H9 (cell line): ENCODE data around the gene NLRX1. TPM values are rescaled to one million over a fixed set of nuclear protein-coding genes. Genes with fewer than 3 reads are reported as not detected.
A peak's percentile ranks its signal among the peaks of the same experiment; 100 is the strongest.

Experiments used
- DNase-seq: peaks from one replicate; pipeline ENCODE4 v3.0.0-alpha.2; 2017
- H2AFZ ChIP-seq: one replicate; pipeline ENCODE4 v1.6.1; 2013; ENCODE audit warnings: mild to moderate bottlenecking, low read length, control low read depth, moderate library complexity
- H2AK5ac ChIP-seq: 2 replicates; pipeline ENCODE4 v1.6.1; 2013; ENCODE audit warnings: low read length, control low read depth, mixed read lengths; ENCODE audit not compliant: insufficient read length
- H2BK120ac ChIP-seq: one replicate; pipeline ENCODE4 v1.6.1; 2013; ENCODE audit warnings: low read depth, mild to moderate bottlenecking, low read length, control low read depth, inconsistent platforms; ENCODE audit not compliant: poor library complexity, severe bottlenecking
- H2BK12ac ChIP-seq: 2 replicates; pipeline ENCODE4 v1.6.1; 2013; ENCODE audit warnings: low read length, control low read depth, mixed read lengths, low read depth; ENCODE audit not compliant: insufficient read length
- H2BK15ac ChIP-seq: 2 replicates; pipeline ENCODE4 v1.6.1; 2013; ENCODE audit warnings: low read depth, low read length, control low read depth
- H2BK20ac ChIP-seq: one replicate; pipeline ENCODE4 v1.6.1; 2013; ENCODE audit warnings: low read depth, mild to moderate bottlenecking, low read length, control low read depth, inconsistent platforms; ENCODE audit not compliant: poor library complexity, severe bottlenecking
- H2BK5ac ChIP-seq: 2 replicates; pipeline ENCODE4 v1.6.1; 2013; ENCODE audit warnings: low read length, control low read depth, mixed read lengths; ENCODE audit not compliant: insufficient read length
- H3K14ac ChIP-seq: 2 replicates; pipeline ENCODE4 v1.6.1; 2013; ENCODE audit warnings: low read length, control low read depth; ENCODE audit not compliant: insufficient read depth
- H3K18ac ChIP-seq: 2 replicates; pipeline ENCODE4 v1.6.1; 2013; ENCODE audit warnings: low read depth, mild to moderate bottlenecking, mixed read lengths, low read length, control low read depth; ENCODE audit not compliant: insufficient read length
- H3K23ac ChIP-seq: 2 replicates; pipeline ENCODE4 v1.6.1; 2013; ENCODE audit warnings: low read length, control low read depth, mixed read lengths, low read depth; ENCODE audit not compliant: insufficient read length
- H3K23me2 ChIP-seq: 2 replicates; pipeline ENCODE4 v1.6.1; 2013; ENCODE audit warnings: low read depth, mild to moderate bottlenecking, mixed read lengths, low read length, control low read depth; ENCODE audit not compliant: insufficient read length, poor library complexity, severe bottlenecking
- H3K27ac ChIP-seq: 2 replicates; pipeline ENCODE4 v1.5.1; 2013; ENCODE audit warnings: low read length, control low read depth, mixed read lengths, low read depth; ENCODE audit not compliant: insufficient read length
- H3K27me3 ChIP-seq: 2 replicates; pipeline ENCODE4 v1.6.1; 2013; ENCODE audit warnings: low read length, control low read depth, inconsistent platforms; ENCODE audit not compliant: insufficient read depth
- H3K4ac ChIP-seq: 2 replicates; pipeline ENCODE4 v1.6.1; 2013; ENCODE audit warnings: low read depth, mild to moderate bottlenecking, control low read depth, inconsistent platforms, low read length, moderate library complexity
- H3K4me1 ChIP-seq: 2 replicates; pipeline ENCODE4 v1.6.1; 2013; ENCODE audit warnings: low read length, control low read depth, inconsistent platforms; ENCODE audit not compliant: insufficient read depth
- H3K4me2 ChIP-seq: 2 replicates; pipeline ENCODE4 v1.6.1; 2013; ENCODE audit warnings: low read length, control low read depth, mixed read lengths; ENCODE audit not compliant: insufficient read length, insufficient read depth
- H3K56ac ChIP-seq: 2 replicates; pipeline ENCODE4 v1.6.1; 2013; ENCODE audit warnings: low read depth, mild to moderate bottlenecking, mixed read lengths, low read length, control low read depth; ENCODE audit not compliant: insufficient read length
- H3K79me1 ChIP-seq: 2 replicates; pipeline ENCODE4 v1.6.1; 2013; ENCODE audit warnings: low read depth, mild to moderate bottlenecking, moderate library complexity, low read length, control low read depth, inconsistent platforms; ENCODE audit not compliant: insufficient read depth, poor library complexity, severe bottlenecking
- H3K79me2 ChIP-seq: 2 replicates; pipeline ENCODE4 v1.6.1; 2013; ENCODE audit warnings: low read length, control low read depth, inconsistent platforms; ENCODE audit not compliant: insufficient read depth
- H3K9ac ChIP-seq: 2 replicates; pipeline ENCODE4 v1.6.1; 2013; ENCODE audit warnings: low read length, control low read depth, mixed read lengths; ENCODE audit not compliant: insufficient read length; ENCODE audit errors: extremely low read depth
- H3K9me3 ChIP-seq: one replicate; pipeline ENCODE4 v1.6.1; 2013; ENCODE audit warnings: low read depth, low read length, inconsistent platforms; ENCODE audit not compliant: control insufficient read depth
- H3T11ph ChIP-seq: one replicate; pipeline ENCODE4 v1.6.1; 2013; ENCODE audit warnings: mild to moderate bottlenecking, low read length, control low read depth, inconsistent platforms
- H4K20me1 ChIP-seq: one replicate; pipeline ENCODE4 v1.6.1; 2013; ENCODE audit not compliant: control insufficient read depth, insufficient read length, insufficient read depth
- H4K5ac ChIP-seq: 2 replicates; pipeline ENCODE4 v1.6.1; 2013; ENCODE audit warnings: low read depth, mild to moderate bottlenecking, mixed read lengths, low read length, control low read depth; ENCODE audit not compliant: insufficient read length
- H4K8ac ChIP-seq: replicated peaks from 2 replicates; pipeline ENCODE4 v1.6.1; 2013; ENCODE audit warnings: low read length, control low read depth, mixed read lengths, low read depth; ENCODE audit not compliant: insufficient read length
- H4K91ac ChIP-seq: 2 replicates; pipeline ENCODE4 v1.6.1; 2013; ENCODE audit warnings: low read depth, mild to moderate bottlenecking, moderate library complexity, mixed read lengths, low read length, control low read depth; ENCODE audit not compliant: insufficient read length
- H3K27ac Mint-ChIP-seq, 3 experiments: 2 replicates in 2 of 3; 3 replicates in 1 of 3; pipeline ENCODE4 v1.8.0; 2020 to 2021; ENCODE audit warnings: mixed read lengths in 3 of 3, mild to moderate bottlenecking in 1 of 3, moderate library complexity in 1 of 3
- H3K27me3 Mint-ChIP-seq: 2 replicates; pipeline ENCODE4 v1.8.0; 2021; ENCODE audit warnings: low read depth, mild to moderate bottlenecking, moderate library complexity, mixed read lengths
- H3K36me3 Mint-ChIP-seq, 3 experiments: 2 replicates in 2 of 3; 3 replicates in 1 of 3; pipeline ENCODE4 v1.8.0; 2020 to 2021; ENCODE audit warnings: low read depth in 3 of 3, mixed read lengths in 3 of 3; ENCODE audit not compliant: insufficient read depth in 1 of 3
- H3K4me1 Mint-ChIP-seq, 2 experiments: 2 replicates each; pipeline ENCODE4 v1.8.0; 2020; ENCODE audit warnings: mixed read lengths in 2 of 2
- H3K4me3 Mint-ChIP-seq, 2 experiments: 2 replicates in 1 of 2; 3 replicates in 1 of 2; pipeline ENCODE4 v1.8.0; 2020 to 2021; ENCODE audit warnings: mild to moderate bottlenecking in 2 of 2, mixed read lengths in 2 of 2, moderate library complexity in 1 of 2
- H3K9me3 Mint-ChIP-seq, 2 experiments: 2 replicates in 1 of 2; 3 replicates in 1 of 2; pipeline ENCODE4 v1.8.0; 2020; ENCODE audit warnings: mild to moderate bottlenecking in 2 of 2, mixed read lengths in 2 of 2, moderate library complexity in 1 of 2
- CTCF ChIP-seq: fragments of 200-600 bp; sonication (generic); conservative IDR thresholded peaks from 3 replicates; pipeline ENCODE4 v1.8.0; 2021; ENCODE audit warnings: antibody characterized with exemption, mild to moderate bottlenecking
- WGBS: extraction: QIAGEN DNeasy Blood & Tissue Kit; methylation state at CpG from one replicate; pipeline ENCODE4 v1.1.7; 2013; ENCODE audit warnings: missing lambda C conversion rate, low lambda C conversion rate, mixed read lengths; ENCODE audit not compliant: insufficient read length; ENCODE audit errors: extremely low coverage; 5-methylcytosine and 5-hydroxymethylcytosine counted together
- total RNA-seq: library from RNA; stranded (reverse); gene quantifications from 2 replicates; pipeline ENCODE4 v1.2.1, GENCODE V29; 2021

NLRX1 gene
- total RNA-seq, 1 experiment from 2014 or later: 18.2 TPM

GRCh38 chr11:119194811-119195440, 26.4 kb downstream of the NLRX1 start:
- DNase-seq: no peak
- H3K4ac ChIP-seq: no peak overlapping the region
- no peak overlapping the region for H3K9ac ChIP-seq
- H3K9me3 Mint-ChIP-seq: no peaks in the 10 kb centered on the region; a peak in 1 of 5 replicates
- peak overlapping the region in 1 of 2 experiments; percentile 18; a peak in 1 of 5 replicates for H3K4me3 Mint-ChIP-seq
- H3K14ac ChIP-seq: no peak overlapping the region; the same call in 1 of the 2 replicates
- no peak overlapping the region for H2BK12ac ChIP-seq
- H3K4me2 ChIP-seq: no peak overlapping the region
- H3T11ph ChIP-seq: no peak overlapping the region
- H3K23me2 ChIP-seq: no peaks in the 10 kb centered on the region
- H3K79me2 ChIP-seq: no peaks in the 10 kb centered on the region
- no peak for TF ChIP-seq CTCF
- no peaks in the 10 kb centered on the region for H3K79me1 ChIP-seq
- H2BK15ac ChIP-seq: no peak overlapping the region
- H3K27ac Mint-ChIP-seq: no peak overlapping the region
- no peak overlapping the region for H2BK20ac ChIP-seq
- no peak overlapping the region for H2AFZ ChIP-seq
- H4K91ac ChIP-seq: no peak overlapping the region
- H3K4me1 Mint-ChIP-seq: peaks cover 21 to 34% of the 10 kb centered on the region in 2 experiments
- no peak overlapping the region for H3K23ac ChIP-seq
- H4K5ac ChIP-seq: no peak overlapping the region
- no CpG with 5 or more reads among the region's 7 CpGs for WGBS
- H3K4me1 ChIP-seq: peaks cover 2% of the 10 kb centered on the region; the same call in 1 of the 2 replicates
- H4K8ac ChIP-seq: no peak overlapping the region
- no peaks in the 10 kb centered on the region for H3K9me3 ChIP-seq
- H3K27me3 Mint-ChIP-seq: no peaks in the 10 kb centered on the region; the same call in none of the 2 replicates
- no peak overlapping the region for H3K27ac ChIP-seq
- no peak overlapping the region for H2BK5ac ChIP-seq
- no peak overlapping the region for H2BK120ac ChIP-seq
- no peak overlapping the region for H2AK5ac ChIP-seq
- no peaks in the 10 kb centered on the region for H4K20me1 ChIP-seq
- no peaks in the 10 kb centered on the region for H3K27me3 ChIP-seq
- H3K18ac ChIP-seq: no peak overlapping the region
- no peaks in the 10 kb centered on the region; a peak in 1 of 7 replicates for H3K36me3 Mint-ChIP-seq
- no peak overlapping the region for H3K56ac ChIP-seq
